Activated T-helper 1 cell treated with Interleukin-2 at 50 U/mL for 16 hours (primary cell): ENCODE data around the gene RAB6A.
"Not testable (repeated sequence)": the region's sequence is repeated elsewhere in the genome, so short reads cannot be mapped to it uniquely, and the experiment has no call there.

Experiments
- DNase-seq: peaks from one replicate; pipeline ENCODE4 v3.0.0-alpha.2; 2020; ENCODE audit warnings: low read depth

The RAB6A gene

DNA sequence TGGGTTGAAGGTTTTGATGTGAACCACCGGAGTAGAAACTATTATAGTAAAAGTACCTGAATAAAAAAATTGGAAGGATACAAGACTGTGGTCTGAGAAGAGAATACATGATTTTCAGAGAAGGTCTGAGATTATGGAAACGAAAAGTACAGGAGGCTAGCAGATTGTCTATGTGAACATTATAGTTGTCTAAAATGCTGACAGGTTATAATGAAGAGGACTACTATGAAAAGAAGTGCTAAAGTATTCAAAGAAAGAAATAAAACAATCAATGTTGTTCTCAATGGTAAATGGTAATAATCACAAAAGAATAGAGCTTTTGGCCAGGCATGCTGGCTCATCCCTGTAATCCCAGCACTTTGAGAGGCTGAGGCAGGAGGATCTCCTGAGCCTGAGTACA is 34.0 kb downstream of the RAB6A start:
- DNase-seq: no peak

DNA sequence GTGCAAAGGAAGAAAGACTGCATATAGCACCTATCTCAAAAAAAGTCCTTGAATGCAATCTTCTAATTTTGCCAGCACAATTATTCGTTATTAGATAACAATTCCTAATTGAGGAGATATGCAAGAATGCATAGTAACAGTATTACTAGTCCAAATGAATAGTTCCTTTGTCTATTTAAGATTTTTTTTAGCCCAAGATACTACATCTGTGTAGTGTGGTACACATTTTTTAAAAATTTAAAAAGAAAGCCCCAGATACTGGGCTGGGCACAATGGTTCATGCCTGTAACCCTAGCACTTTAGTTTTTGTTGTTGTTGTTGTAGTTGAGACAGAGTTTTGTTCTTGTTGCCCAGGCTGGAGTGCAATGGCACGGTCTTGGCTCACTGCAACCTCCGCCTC is 43.7 kb downstream of the RAB6A start:
- DNase-seq: no peak

GRCh38 chr11:73716153-73717056 is 44.5 kb downstream of the RAB6A start:
- DNase-seq: no peak

DNA sequence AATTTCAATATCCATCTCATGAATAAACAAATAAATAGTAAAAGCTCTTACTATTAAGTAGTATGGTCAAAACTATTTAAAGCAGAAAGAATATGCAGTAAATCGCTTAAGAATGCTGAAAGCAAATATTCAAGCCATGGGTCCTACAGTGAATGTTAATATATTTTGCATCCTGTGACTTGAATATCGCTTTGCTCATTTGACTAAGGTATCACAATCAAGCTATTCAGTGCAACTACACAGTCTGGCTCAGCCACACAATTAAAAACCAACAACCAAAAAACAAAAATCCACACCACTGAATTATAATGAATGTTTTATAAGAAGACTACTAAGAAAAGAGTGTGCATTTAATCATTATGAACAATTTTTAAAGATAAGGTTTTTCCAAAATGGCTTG is 45.3 kb downstream of the RAB6A start:
- DNase-seq: no peak

DNA sequence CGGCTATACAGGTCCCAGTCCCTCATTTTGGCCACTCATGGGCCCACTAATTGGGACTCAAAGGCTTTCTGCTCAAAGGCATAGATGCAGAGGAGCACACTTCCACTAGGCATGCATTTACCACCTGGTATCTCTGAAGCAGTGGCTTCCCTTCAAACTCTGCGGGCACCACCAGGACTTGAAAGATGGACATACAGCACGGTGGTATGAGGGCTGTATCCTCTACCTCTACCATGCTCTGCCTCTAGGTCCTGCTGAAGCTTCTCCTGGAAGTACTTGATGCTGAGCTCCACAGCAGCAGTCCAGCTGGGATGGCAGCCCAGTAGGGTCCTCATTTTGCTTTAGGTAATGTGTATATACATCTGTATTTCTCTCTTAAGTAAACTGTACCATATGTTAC is 49.9 kb downstream of the RAB6A start:
- DNase-seq: no peak

DNA sequence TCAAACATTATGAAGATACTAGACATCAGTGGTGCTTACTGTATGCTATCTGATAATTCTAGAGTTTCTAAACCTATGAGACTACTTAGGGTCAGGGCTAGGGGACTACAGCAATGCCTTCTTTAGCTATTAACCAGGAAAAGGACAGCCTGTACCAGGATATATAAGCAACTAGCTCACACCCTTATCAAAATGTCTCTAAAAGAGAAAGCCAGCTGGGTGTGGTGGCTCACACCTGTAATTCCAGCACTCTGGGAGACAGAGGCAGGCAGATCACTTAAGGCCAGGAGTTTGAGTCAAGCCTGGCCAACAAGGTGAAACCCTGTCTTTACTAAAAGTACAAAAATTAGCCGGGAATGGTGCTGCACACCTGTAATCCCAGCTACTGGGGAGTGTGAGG is 55.8 kb downstream of the RAB6A start:
- no peak for DNase-seq

DNA sequence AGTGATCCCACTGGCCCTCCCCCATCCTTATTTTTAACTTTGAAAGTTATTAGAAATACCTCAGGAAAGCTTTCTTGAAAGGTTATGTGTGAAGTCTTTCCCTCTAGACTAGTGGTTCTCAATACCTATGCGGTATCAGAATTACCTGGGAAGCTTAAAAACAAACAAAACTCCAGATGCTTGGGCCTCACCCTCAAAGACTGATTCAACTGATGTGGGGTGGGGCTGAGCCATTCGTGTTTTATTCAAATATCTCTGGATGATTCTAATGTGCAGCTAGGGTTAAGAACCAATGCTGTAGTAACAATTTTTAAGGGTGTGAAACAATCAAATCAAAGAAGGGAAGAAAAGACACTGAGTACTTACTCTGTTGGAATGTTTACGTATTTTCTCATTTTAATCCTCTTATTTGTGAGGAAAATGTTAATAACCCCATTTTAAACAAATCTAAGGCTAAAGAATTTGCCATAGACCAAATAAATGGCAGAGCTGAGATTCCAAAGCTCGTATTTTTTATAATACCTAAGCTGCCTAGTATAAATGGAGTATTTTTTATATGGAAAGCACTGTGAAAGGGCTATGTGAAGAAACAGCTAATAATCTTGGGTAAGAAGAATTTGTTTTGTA is 66.9 kb downstream of the RAB6A start:
- DNase-seq: no peak

DNA sequence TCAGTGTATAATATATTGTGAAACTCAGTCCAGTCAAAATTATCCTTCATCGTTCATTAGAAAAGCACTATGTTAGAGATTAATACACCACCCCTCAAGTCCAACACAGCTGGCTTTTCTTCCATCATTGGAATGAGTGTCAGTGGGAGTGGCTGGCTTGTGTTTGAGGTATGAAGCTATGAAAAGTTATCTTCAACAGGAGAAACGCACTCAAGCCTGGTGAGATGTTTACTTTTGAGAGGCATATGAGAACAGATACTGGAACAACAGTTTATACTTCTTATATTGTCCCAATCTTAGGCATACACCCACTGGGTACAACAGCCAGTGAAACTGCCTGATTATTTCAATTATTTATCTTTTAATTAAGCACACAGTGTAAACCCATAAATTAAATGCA is 80.2 kb downstream of the RAB6A start:
- DNase-seq: no peak

DNA sequence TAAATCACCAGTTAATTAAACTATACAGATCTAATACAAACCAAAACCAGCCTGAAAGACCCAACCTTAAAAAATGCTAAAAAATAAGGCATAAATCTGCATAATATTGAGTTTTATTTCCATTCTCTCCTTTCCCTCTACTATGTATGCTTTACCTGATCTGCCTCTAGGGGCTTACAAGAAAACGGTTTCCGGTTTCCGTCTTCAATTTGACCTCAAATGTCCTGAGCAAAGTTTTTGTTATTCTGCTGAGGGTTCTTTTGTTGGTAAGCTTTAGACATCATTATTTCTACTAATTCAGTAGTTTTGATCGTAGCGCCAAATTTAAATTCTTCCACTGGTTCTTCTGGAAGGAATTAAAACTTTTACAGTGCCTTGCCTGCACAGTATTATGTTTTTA is 84.3 kb downstream of the RAB6A start:
- not testable (repeated sequence) for DNase-seq

DNA sequence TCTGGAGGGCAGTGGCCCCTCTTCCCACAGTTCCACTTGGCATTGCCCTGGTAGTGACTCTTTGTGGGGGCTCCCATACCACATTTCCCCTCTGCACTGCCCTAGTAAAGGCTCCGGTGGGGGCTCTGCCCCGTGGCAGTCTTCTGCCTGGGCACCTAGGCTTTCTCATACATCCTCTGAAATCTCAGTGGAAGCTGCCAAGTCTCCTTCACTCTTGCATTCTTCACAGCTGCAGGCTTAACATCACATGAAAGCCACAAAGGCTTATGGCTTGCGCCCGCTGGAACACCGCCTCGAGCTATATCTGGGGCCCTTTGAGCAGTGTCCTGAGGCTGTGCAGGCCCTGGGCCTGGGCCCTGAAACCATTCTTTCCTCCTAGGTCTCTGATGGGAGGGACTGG is 89.2 kb downstream of the RAB6A start:
- no peak for DNase-seq

DNA sequence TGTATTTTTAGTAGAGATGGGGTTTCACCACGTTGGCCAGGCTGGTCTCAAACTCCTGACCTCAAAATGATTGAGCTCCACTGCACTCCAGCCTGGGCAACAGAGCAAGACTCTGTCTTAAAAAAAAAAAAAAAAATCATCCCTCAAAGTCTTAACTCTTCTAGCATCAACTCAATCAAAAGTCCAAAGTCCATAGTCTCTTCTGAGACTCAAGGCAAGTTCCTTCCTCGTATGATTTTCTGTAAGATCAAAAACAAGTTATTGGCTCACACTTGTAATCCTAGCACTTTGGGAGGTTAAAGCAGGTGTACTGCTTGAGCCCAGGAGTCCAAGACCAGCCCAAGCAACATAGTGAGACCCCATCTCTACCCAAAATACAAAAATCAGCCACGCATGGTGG is 90.1 kb downstream of the RAB6A start:
- DNase-seq: no peak

DNA sequence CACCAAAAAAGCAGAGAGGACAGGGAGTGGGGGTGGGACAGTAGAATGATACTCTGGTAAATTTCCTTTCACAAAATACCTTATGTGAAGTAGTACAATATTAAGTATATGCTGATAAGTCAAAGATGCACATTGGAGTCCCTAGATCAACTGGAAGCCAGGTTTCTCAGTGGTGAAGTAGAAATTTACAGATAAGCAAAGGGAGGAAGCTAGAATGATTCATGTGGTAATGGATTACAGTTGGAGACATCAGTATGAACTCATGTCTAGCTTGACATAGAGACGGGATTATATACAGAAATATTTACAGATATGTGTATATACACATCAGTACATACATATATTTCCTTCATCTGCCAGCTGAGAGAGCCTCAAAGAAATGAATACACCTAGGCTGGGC is 93.0 kb downstream of the RAB6A start:
- no peak for DNase-seq

GRCh38 chr11:73664877-73665276 is 96.0 kb downstream of the RAB6A start:
- DNase-seq: no peak

DNA sequence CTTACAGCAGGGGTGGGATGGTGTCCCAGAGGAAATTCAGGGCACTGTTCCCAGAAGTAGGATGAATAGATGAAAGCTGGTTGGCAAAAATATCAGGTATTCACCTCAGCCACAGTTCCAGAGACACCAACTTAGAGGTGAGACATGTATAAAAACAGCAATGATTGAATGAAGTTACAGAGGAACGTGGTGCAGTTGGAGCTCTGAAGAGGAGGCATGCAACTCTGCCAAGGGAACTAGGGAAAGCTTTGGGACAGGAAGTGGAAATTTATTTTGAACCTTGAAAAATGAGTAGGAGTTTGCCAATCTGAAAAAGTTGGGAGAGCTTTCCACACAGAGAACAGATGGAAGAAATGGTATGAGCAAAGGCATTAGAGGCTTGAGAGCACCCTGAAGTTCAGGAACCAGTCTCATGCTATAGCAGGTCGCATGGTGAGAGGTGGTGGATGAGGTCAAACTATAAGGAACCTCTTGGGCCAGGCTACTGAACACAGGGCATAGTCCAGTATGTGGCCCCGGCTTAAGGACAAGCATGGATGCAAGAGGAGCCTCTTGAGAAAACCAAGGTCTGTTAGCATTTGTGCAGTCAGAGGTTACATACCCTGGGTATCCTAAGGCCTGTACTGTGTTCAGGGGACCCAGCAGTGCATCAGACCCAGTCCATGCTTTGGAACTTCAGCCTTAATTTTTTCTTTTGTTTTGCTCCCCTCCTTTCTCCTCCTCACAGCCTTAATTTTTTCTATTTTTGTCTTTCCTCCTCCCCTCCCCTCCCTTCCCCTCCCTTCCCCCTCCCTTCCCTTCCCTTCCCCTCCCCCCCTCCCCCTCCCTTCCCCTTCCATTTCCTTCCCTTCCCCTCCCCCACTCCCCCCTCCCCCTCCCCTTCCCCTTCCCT is 97.0 kb downstream of the RAB6A start:
- no peak for DNase-seq

- DNase-seq: no peak
Measured at GRCh38 chr11:73662445-73663157, 98.3 kb downstream of the RAB6A start.

GRCh38 chr11:73661035-73661628 is 99.7 kb downstream of the RAB6A start:
- peak; percentile 67 for DNase-seq

DNA sequence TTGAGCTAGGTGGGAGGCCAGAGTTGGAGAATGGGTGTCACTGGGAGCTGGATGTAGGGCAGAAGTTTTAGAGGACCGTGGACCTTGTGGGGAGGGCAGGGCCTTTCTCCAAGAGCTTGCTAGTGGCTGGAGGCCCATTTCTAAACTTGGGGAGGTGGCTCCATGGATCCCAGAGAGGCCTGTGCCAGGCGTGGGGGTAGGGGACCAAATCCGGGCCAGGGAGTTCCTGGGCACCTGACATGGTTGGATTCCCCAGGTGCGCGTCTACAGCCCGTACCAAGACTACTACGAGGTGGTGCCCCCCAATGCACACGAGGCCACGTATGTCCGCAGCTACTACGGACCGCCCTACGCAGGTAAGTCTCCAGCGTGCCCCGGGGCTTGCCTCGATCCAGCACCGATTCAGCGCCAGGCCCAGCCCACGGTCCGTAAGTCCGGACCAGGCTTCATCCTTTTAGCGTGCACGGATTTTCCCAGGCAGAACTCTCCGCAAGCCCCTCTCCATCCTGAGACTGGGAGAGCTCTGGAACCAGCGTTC is 100.3 kb downstream of the RAB6A start:
- DNase-seq: no peak

- DNase-seq: no peak
Measured at GRCh38 chr11:73659961-73660360, 100.9 kb downstream of the RAB6A start.

DNA sequence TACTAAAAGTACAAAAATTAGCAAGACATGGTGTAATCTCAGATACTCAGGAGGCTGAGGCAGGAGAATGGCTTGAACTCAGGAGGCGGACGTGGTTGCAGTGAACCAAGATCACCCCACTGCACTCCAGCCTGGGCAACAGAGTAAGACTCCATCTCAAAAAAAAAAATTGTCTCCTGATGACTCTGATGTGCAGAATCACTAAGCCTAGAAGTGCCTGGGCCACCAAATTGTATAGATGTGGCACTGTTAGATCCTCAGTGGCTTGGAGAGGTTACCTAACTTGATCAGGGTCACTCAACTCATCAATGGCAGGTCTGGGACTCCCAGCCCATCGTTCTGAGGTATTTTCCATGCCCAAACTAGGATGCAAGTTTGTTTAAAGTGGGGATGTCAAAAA is 103.9 kb downstream of the RAB6A start:
- no peak for DNase-seq

DNA sequence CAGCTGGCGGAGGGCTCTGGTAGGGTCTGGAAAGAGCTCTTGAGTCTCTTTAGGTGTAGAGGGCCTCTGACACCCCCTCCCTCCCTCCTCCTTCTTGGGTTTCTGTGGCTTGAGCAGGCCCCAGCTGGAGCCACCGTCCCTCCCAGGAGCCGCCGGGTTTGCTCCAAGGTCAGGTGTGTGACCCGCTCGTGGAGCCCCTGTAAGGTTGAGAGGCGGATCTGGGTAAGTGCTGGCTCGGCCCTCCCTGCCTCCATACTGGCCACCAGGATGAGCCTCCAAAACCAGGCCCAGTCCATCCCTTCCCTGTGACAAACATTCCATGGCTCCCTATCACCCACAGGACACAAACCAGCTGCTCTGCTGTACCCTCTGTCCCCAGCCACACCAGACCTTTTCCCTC is 105.2 kb downstream of the RAB6A start:
- DNase-seq: no peak

DNA sequence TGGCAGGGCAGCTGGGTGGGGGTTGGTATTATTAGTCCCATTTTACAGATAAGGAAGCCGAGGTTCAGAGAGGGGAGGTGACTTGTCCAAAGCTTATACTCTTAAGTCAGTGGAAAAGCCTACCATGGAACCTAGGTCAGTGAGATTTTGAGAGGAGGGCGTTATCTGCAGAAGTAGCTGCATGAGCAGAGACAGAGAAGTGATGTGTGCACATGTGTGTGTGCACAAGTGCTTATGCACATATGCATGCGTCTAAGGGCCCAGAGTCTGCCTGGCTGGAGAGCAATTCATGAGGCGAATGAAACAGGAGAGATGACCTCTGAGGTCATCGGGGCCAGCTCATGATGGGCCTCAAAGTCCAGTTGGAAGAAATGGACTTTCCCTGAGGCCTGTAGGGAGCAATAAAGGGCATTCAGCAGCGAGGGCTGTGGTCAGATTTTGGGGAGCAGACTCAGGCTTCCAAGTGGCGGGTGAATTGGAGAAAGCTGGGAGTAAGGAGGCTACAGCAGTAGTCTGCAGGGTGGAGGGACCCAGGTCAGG is 106.3 kb downstream of the RAB6A start:
- DNase-seq: no peak
